ENCODE measurements around the gene CFI.
A peak's percentile ranks its signal among the peaks of the same experiment; 100 is the strongest.

Gene CFI

GRCh38 chr4:109722357-109722756, 79.4 kb downstream of the CFI start:
- H3K27me3 ChIP-seq (ENCODE audit: control insufficient read depth, insufficient read depth, low read length), result no peaks in the 10 kb centered on the region
- no peaks in the 10 kb centered on the region for H3K9me3 ChIP-seq (ENCODE audit: control insufficient read depth, low read length)
- H3K4me1 ChIP-seq (ENCODE audit: control insufficient read depth, insufficient read depth, low read length), result no peaks in the 10 kb centered on the region
- H3K4me3 ChIP-seq (ENCODE audit: low read length), result no peak overlapping the region
- H3K36me3 ChIP-seq (ENCODE audit: control insufficient read depth, insufficient read depth, low read length), result no peaks in the 10 kb centered on the region
- H3K9ac ChIP-seq (ENCODE audit: low read length), result no peak overlapping the region

- H3K27me3 ChIP-seq (ENCODE audit: control insufficient read depth, insufficient read depth, low read length), result no peaks in the 10 kb centered on the region
- H3K9ac ChIP-seq (ENCODE audit: low read length), result no peak overlapping the region
- no peaks in the 10 kb centered on the region for H3K9me3 ChIP-seq (ENCODE audit: control insufficient read depth, low read length)
- H3K4me1 ChIP-seq (ENCODE audit: control insufficient read depth, insufficient read depth, low read length), result no peaks in the 10 kb centered on the region
- H3K4me3 ChIP-seq (ENCODE audit: low read length), result no peak overlapping the region
- no peaks in the 10 kb centered on the region for H3K36me3 ChIP-seq (ENCODE audit: control insufficient read depth, insufficient read depth, low read length)
Measured at GRCh38 chr4:109721033-109721432, 80.8 kb downstream of the CFI start.

DNA sequence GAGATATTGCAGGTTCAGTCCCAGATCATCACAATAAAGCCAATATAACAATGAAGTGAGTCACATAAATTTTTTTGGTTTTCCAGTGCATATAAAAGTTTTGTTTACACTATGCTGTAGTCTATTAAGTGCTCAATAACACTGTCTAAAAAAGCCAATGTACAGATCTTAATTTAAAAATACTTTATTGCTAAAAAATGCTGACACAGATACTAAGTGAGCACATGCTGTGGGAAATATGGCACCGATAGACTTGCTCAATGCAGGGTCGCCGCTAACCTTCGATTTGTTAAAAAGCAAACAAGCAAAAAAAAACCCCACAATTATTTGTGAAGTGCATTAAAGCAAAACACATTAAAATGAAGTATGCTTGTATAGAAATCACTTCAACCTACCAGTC, 82.2 kb downstream of the CFI start:
- Histone ChIP-seq H3K4me3 (ENCODE audit: low read length) (no peak overlapping the region), H3K27me3 (ENCODE audit: control insufficient read depth, insufficient read depth, low read length) (no peaks in the 10 kb centered on the region), H3K9ac (ENCODE audit: low read length) (no peak overlapping the region), H3K36me3 (ENCODE audit: control insufficient read depth, insufficient read depth, low read length) (no peaks in the 10 kb centered on the region), H3K9me3 (ENCODE audit: control insufficient read depth, low read length) (no peaks in the 10 kb centered on the region), H3K4me1 (ENCODE audit: control insufficient read depth, insufficient read depth, low read length) (no peaks in the 10 kb centered on the region)

GRCh38 chr4:109718759-109719158, 83.0 kb downstream of the CFI start:
- H3K4me3 ChIP-seq (ENCODE audit: low read length), result no peak overlapping the region
- no peaks in the 10 kb centered on the region for H3K9me3 ChIP-seq (ENCODE audit: control insufficient read depth, low read length)
- no peaks in the 10 kb centered on the region for H3K4me1 ChIP-seq (ENCODE audit: control insufficient read depth, insufficient read depth, low read length)
- H3K9ac ChIP-seq (ENCODE audit: low read length), result no peak overlapping the region
- H3K36me3 ChIP-seq (ENCODE audit: control insufficient read depth, insufficient read depth, low read length), result peaks cover 4% of the 10 kb centered on the region
- H3K27me3 ChIP-seq (ENCODE audit: control insufficient read depth, insufficient read depth, low read length), result no peaks in the 10 kb centered on the region

- no peak overlapping the region for H3K4me3 ChIP-seq (ENCODE audit: low read length)
- no peaks in the 10 kb centered on the region for H3K27me3 ChIP-seq (ENCODE audit: control insufficient read depth, insufficient read depth, low read length)
- no peak overlapping the region for H3K9ac ChIP-seq (ENCODE audit: low read length)
- no peaks in the 10 kb centered on the region for H3K4me1 ChIP-seq (ENCODE audit: control insufficient read depth, insufficient read depth, low read length)
- no peaks in the 10 kb centered on the region for H3K9me3 ChIP-seq (ENCODE audit: control insufficient read depth, low read length)
- peaks cover 4% of the 10 kb centered on the region for H3K36me3 ChIP-seq (ENCODE audit: control insufficient read depth, insufficient read depth, low read length)
Measured at GRCh38 chr4:109713500-109713899, 88.3 kb downstream of the CFI start.

GRCh38 chr4:109708990-109709389, 92.8 kb downstream of the CFI start:
- H3K9ac ChIP-seq (ENCODE audit: low read length), result no peak overlapping the region
- no peaks in the 10 kb centered on the region for H3K36me3 ChIP-seq (ENCODE audit: control insufficient read depth, insufficient read depth, low read length)
- no peaks in the 10 kb centered on the region for H3K4me1 ChIP-seq (ENCODE audit: control insufficient read depth, insufficient read depth, low read length)
- no peaks in the 10 kb centered on the region for H3K9me3 ChIP-seq (ENCODE audit: control insufficient read depth, low read length)
- H3K27me3 ChIP-seq (ENCODE audit: control insufficient read depth, insufficient read depth, low read length), result no peaks in the 10 kb centered on the region
- H3K4me3 ChIP-seq (ENCODE audit: low read length), result no peak overlapping the region

GRCh38 chr4:109708435-109708834, 93.4 kb downstream of the CFI start:
- Histone ChIP-seq H3K4me1 (ENCODE audit: control insufficient read depth, insufficient read depth, low read length) (no peaks in the 10 kb centered on the region), H3K36me3 (ENCODE audit: control insufficient read depth, insufficient read depth, low read length) (no peaks in the 10 kb centered on the region), H3K9ac (ENCODE audit: low read length) (no peak overlapping the region), H3K27me3 (ENCODE audit: control insufficient read depth, insufficient read depth, low read length) (no peaks in the 10 kb centered on the region), H3K4me3 (ENCODE audit: low read length) (no peak overlapping the region), H3K9me3 (ENCODE audit: control insufficient read depth, low read length) (no peaks in the 10 kb centered on the region)

GRCh38 chr4:109703664-109704361, 98.0 kb downstream of the CFI start:
- no peaks in the 10 kb centered on the region for H3K27me3 ChIP-seq (ENCODE audit: control insufficient read depth, insufficient read depth, low read length)
- H3K9ac ChIP-seq (ENCODE audit: low read length), result peak overlapping the region; percentile 80
- H3K9me3 ChIP-seq (ENCODE audit: control insufficient read depth, low read length), result no peaks in the 10 kb centered on the region
- H3K4me1 ChIP-seq (ENCODE audit: control insufficient read depth, insufficient read depth, low read length), result peaks cover 18% of the 10 kb centered on the region
- H3K36me3 ChIP-seq (ENCODE audit: control insufficient read depth, insufficient read depth, low read length), result no peaks in the 10 kb centered on the region
- H3K4me3 ChIP-seq (ENCODE audit: low read length), result no peak overlapping the region

GRCh38 chr4:109702950-109703663, 98.7 kb downstream of the CFI start, which contains the start of gene CASP6:
Gene CASP6, minus strand, starts transcription at chr4:109703445. Its CDS starts 50 bp downstream, at chr4:109703395.
- Histone ChIP-seq H3K4me1 (ENCODE audit: control insufficient read depth, insufficient read depth, low read length) (peaks cover 18% of the 10 kb centered on the region), H3K27me3 (ENCODE audit: control insufficient read depth, insufficient read depth, low read length) (no peaks in the 10 kb centered on the region), H3K9ac (ENCODE audit: low read length) (peak within 1 kb of the TSS; percentile 80), H3K4me3 (ENCODE audit: low read length) (peak within 1 kb of the TSS; percentile 53), H3K9me3 (ENCODE audit: control insufficient read depth, low read length) (no peaks in the 10 kb centered on the region), H3K36me3 (ENCODE audit: control insufficient read depth, insufficient read depth, low read length) (no peaks in the 10 kb centered on the region)

DNA sequence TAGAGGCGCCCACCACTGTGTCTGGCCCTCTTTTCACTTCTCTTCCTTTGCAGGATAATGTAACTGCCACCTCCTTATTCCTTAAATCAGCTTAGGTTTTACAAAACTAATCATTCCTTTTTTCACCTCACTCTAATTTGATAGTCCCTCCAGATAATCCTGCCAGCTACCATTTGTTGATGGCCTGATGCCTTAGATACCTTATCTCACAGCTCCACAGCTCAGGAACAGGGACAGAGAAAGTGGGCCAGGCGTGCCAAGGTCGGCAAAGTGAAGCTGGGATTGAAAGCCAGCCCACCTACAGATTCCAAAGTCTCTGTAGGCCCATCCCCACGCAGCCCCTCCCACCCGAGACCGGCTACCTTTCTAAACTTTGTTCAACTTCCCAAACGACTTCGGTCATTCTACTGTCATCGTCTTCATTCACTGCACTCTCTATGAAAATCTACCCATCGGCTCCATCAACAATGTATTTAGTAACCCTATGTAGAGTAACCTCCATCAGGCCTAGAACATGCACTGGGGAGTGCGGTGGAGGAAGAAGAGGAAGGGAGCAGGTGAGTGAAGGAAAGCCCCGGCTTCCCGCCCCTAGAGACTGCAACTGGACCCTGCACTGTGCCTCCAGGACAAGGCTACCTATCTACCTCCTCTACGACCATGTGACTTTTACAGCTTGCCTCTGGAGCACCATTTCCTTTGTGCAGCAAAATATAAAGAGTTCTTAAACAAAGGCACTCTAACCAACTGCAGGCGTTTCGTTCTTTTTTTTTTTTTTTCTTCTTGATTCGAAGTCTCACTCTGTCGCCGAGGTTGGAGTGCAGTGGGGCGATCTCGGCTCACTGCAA, 100.0 kb downstream of the CFI start:
- H3K9ac ChIP-seq (ENCODE audit: low read length), result peak overlapping the region; percentile 80

GRCh38 chr4:109699553-109700225, 102.1 kb downstream of the CFI start:
- Histone ChIP-seq H3K27me3 (ENCODE audit: control insufficient read depth, insufficient read depth, low read length) (no peaks in the 10 kb centered on the region), H3K9me3 (ENCODE audit: control insufficient read depth, low read length) (no peaks in the 10 kb centered on the region), H3K4me1 (ENCODE audit: control insufficient read depth, insufficient read depth, low read length) (peaks cover 24% of the 10 kb centered on the region), H3K9ac (ENCODE audit: low read length) (no peak overlapping the region), H3K36me3 (ENCODE audit: control insufficient read depth, insufficient read depth, low read length) (no peaks in the 10 kb centered on the region), H3K4me3 (ENCODE audit: low read length) (no peak overlapping the region)

More for the DNA sequence above, 100.0 kb downstream of the CFI start:
- Histone ChIP-seq H3K4me3 (ENCODE audit: low read length) (peak overlapping the region; percentile 53), H3K9me3 (ENCODE audit: control insufficient read depth, low read length) (no peaks in the 10 kb centered on the region), H3K27me3 (ENCODE audit: control insufficient read depth, insufficient read depth, low read length) (no peaks in the 10 kb centered on the region), H3K4me1 (ENCODE audit: control insufficient read depth, insufficient read depth, low read length) (peaks cover 24% of the 10 kb centered on the region), H3K36me3 (ENCODE audit: control insufficient read depth, insufficient read depth, low read length) (no peaks in the 10 kb centered on the region)

Measured in mucosa of stomach (tissue), 1 donor.